HG03432 (cell line): ENCODE data around the gene MAN1A1.

ENCODE experiments used
- ATAC-seq: cut with Tn5 transposase; IDR thresholded peaks from one replicate; pipeline ENCODE4 v1.9.1; 2021; ENCODE audit warnings: mild to moderate bottlenecking, moderate library complexity; ENCODE audit not compliant: unreplicated experiment

Gene MAN1A1

GRCh38 chr6:119127627-119128026 is 221.9 kb downstream of the MAN1A1 start:
- ATAC-seq, result no peak
